Mesodermal cell (in vitro differentiated cells): ENCODE data around the gene LENG8.
"Not testable (repeated sequence)": the region's sequence is repeated elsewhere in the genome, so short reads cannot be mapped to it uniquely, and the experiment has no call there.

ENCODE experiments used
- H3K27ac ChIP-seq: 2 replicates; pipeline ENCODE4 v1.7.0; 2013; ENCODE audit warnings: mild to moderate bottlenecking, low read depth, low read length, moderate library complexity; ENCODE audit not compliant: severe bottlenecking
- H3K36me3 ChIP-seq: 2 replicates; pipeline ENCODE4 v1.7.1; 2013; ENCODE audit warnings: mild to moderate bottlenecking, low read length, moderate library complexity; ENCODE audit not compliant: control insufficient read depth, insufficient read depth
- H3K4me1 ChIP-seq: one replicate; pipeline ENCODE4 v1.7.1; 2013; ENCODE audit warnings: mild to moderate bottlenecking, low read length; ENCODE audit not compliant: insufficient read depth, control insufficient read depth, poor library complexity, severe bottlenecking
- H3K4me3 ChIP-seq: 2 replicates; pipeline ENCODE4 v1.7.0; 2013; ENCODE audit warnings: low read length, control low read depth, mild to moderate bottlenecking; ENCODE audit not compliant: insufficient read depth, poor library complexity, severe bottlenecking; ENCODE audit errors: extremely low read depth
- H3K9me3 ChIP-seq: 2 replicates; pipeline ENCODE4 v1.7.1; 2013; ENCODE audit warnings: mild to moderate bottlenecking, low read length, moderate library complexity; ENCODE audit not compliant: control insufficient read depth
- WGBS, 2 experiments: methylation state at CpG; one replicate each; pipeline ENCODE4 v1.1.5; 2013; ENCODE audit warnings: missing lambda C conversion rate in 2 of 2; ENCODE audit not compliant: insufficient coverage in 2 of 2; 5-methylcytosine and 5-hydroxymethylcytosine counted together

Gene LENG8

DNA sequence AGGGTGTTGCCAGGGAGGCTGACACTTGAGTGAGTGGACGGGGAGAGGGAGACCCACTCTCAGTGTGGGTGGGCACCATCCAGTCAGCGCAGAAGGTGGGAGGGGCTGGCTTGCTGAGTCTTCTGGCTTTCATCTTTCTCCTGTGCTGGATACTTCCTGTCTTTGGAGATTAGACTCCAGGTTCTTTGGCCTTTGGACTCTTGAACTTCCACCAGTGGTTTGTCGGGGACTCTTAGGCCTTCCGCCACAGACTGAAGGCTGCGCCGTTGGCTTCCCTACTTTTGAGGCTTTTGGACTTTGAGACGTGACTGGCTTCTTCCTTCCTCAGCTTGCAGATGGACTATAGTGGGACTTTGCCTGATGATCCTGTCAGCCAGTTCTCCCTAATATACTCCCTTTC is 4.3 kb upstream of the LENG8 start:
- Histone ChIP-seq H3K4me3 (no peak overlapping the region), H3K27ac (no peak overlapping the region), H3K9me3 (no peaks in the 10 kb centered on the region), H3K4me1 (peaks cover 3% of the 10 kb centered on the region), H3K36me3 (peaks cover 43% of the 10 kb centered on the region)
- 91 to 96% methylated on average over 4 to 5 of the region's 7 CpGs for WGBS, 2 experiments

GRCh38 chr19:54446349-54446748 is 2.6 kb upstream of the LENG8 start:
- peaks cover 53% of the 10 kb centered on the region for H3K36me3 ChIP-seq
- WGBS, 2 experiments: 91 to 99% methylated on average over 6 to 10 of the region's 15 CpGs

GRCh38 chr19:54448040-54448773 is 792 bp upstream of the LENG8 start:
- H3K9me3 ChIP-seq: no peaks in the 10 kb centered on the region
- peaks cover 65% of the 10 kb centered on the region for H3K36me3 ChIP-seq
- peak overlapping the region; percentile 97 for H3K27ac ChIP-seq
- peaks cover 11% of the 10 kb centered on the region for H3K4me1 ChIP-seq
- peak overlapping the region; percentile 99 for H3K4me3 ChIP-seq
- 1 to 2% methylated on average over 27 to 29 of the region's 34 CpGs for WGBS, 2 experiments

More at GRCh38 chr19:54446349-54446748, 2.6 kb upstream of the LENG8 start:
- peaks cover 11% of the 10 kb centered on the region for H3K4me1 ChIP-seq
- H3K4me3 ChIP-seq, H3K27ac ChIP-seq, H3K9me3 ChIP-seq: not testable (repeated sequence)

GRCh38 chr19:54449701-54450069 is 686 bp downstream of the LENG8 start:
- H3K36me3 ChIP-seq: peaks cover 67% of the 10 kb centered on the region
- 1 to 2% methylated on average over 17 to 20 of the region's 21 CpGs for WGBS, 2 experiments

DNA sequence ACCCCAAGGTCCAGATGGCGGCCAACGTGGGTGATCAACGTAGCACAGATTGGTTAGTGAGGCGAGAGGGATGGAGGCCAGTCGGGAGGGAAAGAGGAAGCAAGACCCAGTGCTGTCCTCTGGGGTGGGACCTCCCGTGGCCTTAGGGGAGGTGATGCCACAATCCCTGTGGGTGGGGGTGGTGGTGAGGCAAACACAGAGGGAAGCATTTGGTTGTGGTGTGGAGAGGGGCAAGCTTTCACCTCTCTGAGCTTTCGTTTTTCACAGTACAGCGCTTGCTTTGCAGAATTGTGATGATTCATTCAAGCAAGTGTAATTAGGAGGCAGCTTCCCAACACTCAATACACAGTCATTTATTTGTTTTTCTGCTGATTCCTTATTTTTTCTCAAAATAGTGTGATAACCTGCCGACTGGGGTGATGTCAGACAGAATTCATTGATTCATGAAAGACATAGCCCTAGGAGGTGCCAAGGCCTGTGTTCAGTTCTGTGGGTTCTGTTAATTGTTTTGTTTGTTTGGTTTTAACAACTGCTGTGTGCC is 2.4 kb downstream of the LENG8 start:
- H3K4me3 ChIP-seq: no peak overlapping the region
- no peak overlapping the region for H3K27ac ChIP-seq
- peaks cover 11% of the 10 kb centered on the region for H3K4me1 ChIP-seq
- H3K9me3 ChIP-seq: no peaks in the 10 kb centered on the region
- H3K36me3 ChIP-seq: peaks cover 69% of the 10 kb centered on the region
- WGBS, 2 experiments: 96 to 100% methylated on average over 2 to 7 of the region's 9 CpGs

More at GRCh38 chr19:54449701-54450069, 686 bp downstream of the LENG8 start:
- Histone ChIP-seq H3K27ac (peak overlapping the region; percentile 97), H3K4me3 (peak overlapping the region; percentile 99), H3K9me3 (no peaks in the 10 kb centered on the region), H3K4me1 (peaks cover 11% of the 10 kb centered on the region)

- Histone ChIP-seq H3K9me3 (no peaks in the 10 kb centered on the region), H3K27ac (no peak overlapping the region), H3K36me3 (peaks cover 70% of the 10 kb centered on the region), H3K4me3 (no peak overlapping the region), H3K4me1 (peaks cover 7% of the 10 kb centered on the region)
- WGBS, 2 experiments: 97 to 98% methylated on average over 10 to 11 of the region's 11 CpGs
Measured at GRCh38 chr19:54451997-54452396, 3.0 kb downstream of the LENG8 start.

DNA sequence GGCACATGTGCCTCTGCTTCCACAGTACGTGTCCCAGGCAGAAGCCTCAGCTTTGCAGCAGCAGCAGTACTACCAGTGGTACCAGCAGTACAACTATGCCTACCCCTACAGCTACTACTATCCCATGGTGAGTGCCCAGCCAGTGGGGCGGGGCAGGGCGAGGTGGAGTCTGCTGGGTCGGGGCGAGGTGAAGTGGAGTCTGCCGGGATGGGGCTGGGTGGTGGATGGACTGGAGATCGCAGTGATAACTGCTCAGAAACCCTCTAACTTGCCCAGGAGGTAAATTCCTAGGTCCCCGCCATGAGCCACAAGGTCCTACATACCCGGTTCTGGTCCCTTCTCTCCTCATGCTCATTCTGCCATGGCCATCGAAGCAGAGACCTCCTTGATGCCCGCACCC is 3.6 kb downstream of the LENG8 start:
- peaks cover 7% of the 10 kb centered on the region for H3K4me1 ChIP-seq
- H3K9me3 ChIP-seq: no peaks in the 10 kb centered on the region
- peaks cover 76% of the 10 kb centered on the region for H3K36me3 ChIP-seq
- H3K4me3 ChIP-seq: no peak overlapping the region
- 93 to 95% methylated on average over 10 of the region's 11 CpGs for WGBS, 2 experiments
- no peak overlapping the region for H3K27ac ChIP-seq

GRCh38 chr19:54453921-54454780 is 5.2 kb downstream of the LENG8 start:
- Histone ChIP-seq H3K27ac (no peak overlapping the region), H3K9me3 (no peaks in the 10 kb centered on the region), H3K4me3 (no peak overlapping the region), H3K4me1 (peaks cover 7% of the 10 kb centered on the region), H3K36me3 (peaks cover 91% of the 10 kb centered on the region)
- WGBS, 2 experiments: 98 to 100% methylated on average over 18 to 31 of the region's 31 CpGs

DNA sequence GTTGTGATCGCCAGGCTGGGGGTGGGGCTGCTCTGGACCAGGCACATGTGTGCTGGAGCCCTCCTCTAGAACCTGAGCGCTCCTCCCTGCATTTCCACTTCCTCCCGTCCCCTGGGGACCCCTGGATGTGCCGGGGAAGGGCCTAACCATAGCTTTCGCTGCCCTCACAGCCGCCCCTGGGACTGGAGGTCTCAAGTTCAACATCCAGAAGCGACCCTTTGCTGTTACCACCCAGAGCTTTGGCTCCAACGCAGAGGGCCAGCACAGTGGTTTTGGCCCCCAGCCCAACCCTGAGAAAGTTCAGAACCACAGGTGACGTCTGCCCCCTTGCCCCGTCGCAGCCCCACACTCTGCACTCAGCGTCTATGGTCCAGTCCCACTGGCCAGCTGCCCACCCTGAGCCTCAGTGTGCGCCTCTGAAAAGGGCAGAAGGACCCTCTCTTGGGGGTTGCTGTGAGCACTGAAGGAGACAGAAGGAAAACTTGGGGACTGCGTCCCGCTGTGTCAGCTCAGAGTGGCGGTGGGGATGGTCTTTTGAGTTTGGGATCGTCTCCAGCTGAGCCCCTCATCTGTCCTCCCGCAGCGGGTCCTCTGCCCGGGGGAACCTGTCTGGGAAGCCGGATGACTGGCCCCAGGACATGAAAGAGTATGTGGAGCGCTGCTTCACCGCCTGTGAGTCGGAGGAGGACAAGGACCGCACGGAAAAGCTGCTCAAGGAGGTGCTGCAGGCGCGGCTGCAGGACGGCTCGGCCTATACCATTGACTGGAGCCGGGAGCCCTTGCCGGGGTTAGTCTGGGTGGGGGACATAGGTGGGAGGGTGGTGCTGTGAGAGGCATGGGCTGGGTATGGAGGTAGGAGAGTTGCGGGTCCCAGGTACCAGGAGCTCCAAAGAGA is 6.0 kb downstream of the LENG8 start:
- H3K36me3 ChIP-seq: peaks cover 97% of the 10 kb centered on the region
- H3K9me3 ChIP-seq: no peaks in the 10 kb centered on the region
- H3K4me1 ChIP-seq: peaks cover 7% of the 10 kb centered on the region
- H3K27ac ChIP-seq: no peak overlapping the region
- 97 to 99% methylated on average over 31 to 33 of the region's 33 CpGs for WGBS, 2 experiments
- no peak overlapping the region for H3K4me3 ChIP-seq

DNA sequence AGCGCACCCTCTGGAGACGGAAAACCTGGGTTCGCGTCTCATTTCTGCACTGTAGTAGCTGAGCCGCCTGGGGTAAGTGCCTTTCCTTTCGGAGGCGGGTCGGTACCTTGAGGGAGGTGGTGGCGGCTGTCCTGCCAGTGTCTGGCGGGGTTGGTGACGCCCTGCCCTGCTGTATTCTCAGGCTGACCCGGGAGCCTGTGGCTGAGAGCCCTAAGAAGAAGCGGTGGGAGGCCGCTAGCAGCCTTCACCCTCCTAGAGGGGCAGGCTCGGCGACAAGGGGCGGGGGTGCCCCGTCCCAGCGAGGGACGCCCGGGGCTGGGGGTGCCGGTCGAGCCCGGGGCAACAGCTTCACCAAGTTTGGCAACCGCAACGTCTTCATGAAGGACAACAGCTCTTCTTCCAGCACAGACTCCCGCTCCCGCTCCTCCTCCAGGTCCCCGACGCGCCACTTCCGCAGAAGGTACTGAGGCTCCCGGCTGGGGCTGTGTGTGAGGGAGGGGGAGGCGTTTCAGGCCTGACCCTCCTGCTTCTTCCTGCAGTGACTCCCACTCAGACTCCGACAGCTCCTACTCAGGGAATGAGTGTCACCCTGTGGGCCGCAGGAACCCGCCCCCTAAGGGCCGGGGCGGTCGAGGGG is 6.9 kb downstream of the LENG8 start:
- Histone ChIP-seq H3K9me3 (no peaks in the 10 kb centered on the region), H3K4me1 (peaks cover 6% of the 10 kb centered on the region), H3K4me3 (no peak overlapping the region), H3K36me3 (peaks cover 94% of the 10 kb centered on the region), H3K27ac (no peak overlapping the region)
- 94 to 98% methylated on average over 23 to 31 of the region's 40 CpGs for WGBS, 2 experiments
